ENCODE data around the gene PDE1C.

DNA sequence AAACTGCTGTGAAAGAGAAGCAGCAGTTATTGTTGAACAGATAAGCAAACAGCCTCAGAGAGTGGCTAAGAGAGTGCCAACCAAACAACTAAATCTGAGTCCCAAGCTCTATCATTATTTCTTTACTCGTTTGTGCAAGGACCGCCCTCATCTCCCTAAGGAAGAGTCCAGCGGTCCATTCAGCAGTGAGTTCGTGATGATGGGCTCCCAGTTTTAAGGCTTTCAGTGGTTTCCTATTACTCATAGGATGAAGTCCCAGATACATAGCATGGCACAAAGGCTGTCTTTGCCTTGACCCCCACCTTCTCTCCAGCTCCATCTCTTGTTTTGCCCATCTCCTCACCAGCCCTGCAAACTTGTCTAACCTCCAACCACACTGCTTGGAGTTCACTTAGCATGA lies 24.3 kb upstream of the PDE1C start:
- no peak for TF ChIP-seq CTBP1 (IDR thresholded peaks at IDR 0.05; ENCODE audit: borderline replicate concordance)
- no peak for TF ChIP-seq FOXA1 (IDR thresholded peaks at IDR 0.05)
- TF ChIP-seq HDGF (IDR thresholded peaks at IDR 0.05; ENCODE audit: borderline replicate concordance) = no peak
- TF ChIP-seq SUZ12 (IDR thresholded peaks at IDR 0.05) = no peak
- no peak for TF ChIP-seq BHLHE40 (IDR thresholded peaks at IDR 0.05; ENCODE audit: borderline replicate concordance)
- TF ChIP-seq FOXM1 (IDR thresholded peaks at IDR 0.05; ENCODE audit: borderline replicate concordance) = no peak
